SJSA1 (cell line): ENCODE data around the gene RNF145. TPM values are rescaled to one million over a fixed set of nuclear protein-coding genes. Genes with fewer than 3 reads are reported as not detected.

Experiments
- DNase-seq, 2 experiments: peaks; one replicate each; pipeline ENCODE4 v3.0.0-alpha.2; 2015 to 2020; ENCODE audit warnings: low spot score in 2 of 2, low read depth in 1 of 2
- H3K27ac ChIP-seq: fragments of 250-450 bp; sonication (Bioruptor Pico); 2 replicates; pipeline ENCODE4 v1.5.1; 2020; ENCODE audit warnings: mild to moderate bottlenecking, moderate library complexity
- H3K27me3 ChIP-seq: fragments of 250-450 bp; sonication (Bioruptor Pico); replicated peaks from 2 replicates; pipeline ENCODE4 v1.5.1; 2020; ENCODE audit warnings: mild to moderate bottlenecking, moderate library complexity
- H3K36me3 ChIP-seq: fragments of 250-450 bp; sonication (Bioruptor Pico); 2 replicates; pipeline ENCODE4 v1.5.1; 2020; ENCODE audit warnings: mild to moderate bottlenecking
- H3K4me1 ChIP-seq: fragments of 250-450 bp; sonication (Bioruptor Pico); replicated peaks from 2 replicates; pipeline ENCODE4 v1.6.1; 2021; ENCODE audit warnings: mild to moderate bottlenecking
- H3K4me3 ChIP-seq: fragments of 250-450 bp; sonication (Bioruptor Pico); 2 replicates; pipeline ENCODE4 v1.5.1; 2020; ENCODE audit warnings: mild to moderate bottlenecking
- H3K9me3 ChIP-seq: fragments of 250-450 bp; sonication (Bioruptor Pico); replicated peaks from 2 replicates; pipeline ENCODE4 v1.5.1; 2020; ENCODE audit warnings: mild to moderate bottlenecking
- total RNA-seq: library from RNA; depleted of rRNA; stranded (reverse); fragments of >200 nt; shearing (Covaris generic); gene quantifications from 2 replicates; pipeline ENCODE4 v1.2.3, GENCODE V29; 2014

Gene RNF145
- total RNA-seq, 1 experiment from 2014 or later = 141 TPM

DNA sequence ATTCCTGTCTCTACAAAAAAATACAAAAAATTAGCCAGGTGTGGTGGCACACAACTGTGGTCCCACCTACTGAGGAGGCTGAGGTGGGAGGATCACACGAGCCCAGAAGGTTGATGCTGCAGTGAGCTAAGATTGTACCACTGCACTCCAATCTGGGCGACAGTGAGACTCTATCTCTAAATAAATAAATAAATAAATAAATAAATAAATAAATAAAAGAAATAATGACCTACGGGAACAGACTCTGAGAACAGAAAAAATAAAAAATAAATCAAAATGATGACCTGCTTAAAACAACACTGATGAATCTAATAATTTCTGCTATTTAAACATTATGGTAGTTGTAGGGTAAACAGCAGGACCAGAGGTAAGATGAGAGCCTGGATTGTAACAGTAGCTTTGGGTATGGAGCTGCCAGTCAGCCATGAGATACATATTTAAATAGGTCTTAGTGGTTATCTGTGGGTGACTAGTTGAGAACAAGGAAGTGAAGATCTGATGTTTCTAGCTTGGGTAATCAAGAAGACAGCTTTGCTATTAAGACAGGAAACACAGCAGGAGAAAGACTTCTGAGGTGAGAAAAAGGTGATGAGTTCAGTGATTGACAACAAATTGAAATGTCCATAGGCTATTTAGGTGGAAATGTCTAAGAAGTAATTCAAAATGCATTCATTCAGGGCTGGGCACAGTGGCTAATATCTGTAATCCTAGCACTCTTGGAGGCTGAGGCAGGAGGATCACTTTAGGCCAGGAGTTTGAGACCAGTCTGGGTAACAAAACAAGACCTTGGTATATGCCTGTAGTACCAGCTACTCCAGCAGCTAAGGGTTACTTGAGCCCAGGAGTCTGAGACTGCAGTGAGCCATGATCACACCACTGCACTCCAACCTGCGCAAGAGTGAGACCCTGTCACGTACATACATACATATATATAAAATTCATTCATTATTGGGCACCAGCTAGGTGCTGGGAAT lies 11.0 kb downstream of the RNF145 start:
- Histone ChIP-seq H3K27ac (no peak overlapping the region), H3K9me3 (no peaks in the 10 kb centered on the region), H3K4me3 (no peak overlapping the region), H3K36me3 (peaks cover 91% of the 10 kb centered on the region), H3K27me3 (no peaks in the 10 kb centered on the region), H3K4me1 (peaks cover 11% of the 10 kb centered on the region)
- DNase-seq = no peak

DNA sequence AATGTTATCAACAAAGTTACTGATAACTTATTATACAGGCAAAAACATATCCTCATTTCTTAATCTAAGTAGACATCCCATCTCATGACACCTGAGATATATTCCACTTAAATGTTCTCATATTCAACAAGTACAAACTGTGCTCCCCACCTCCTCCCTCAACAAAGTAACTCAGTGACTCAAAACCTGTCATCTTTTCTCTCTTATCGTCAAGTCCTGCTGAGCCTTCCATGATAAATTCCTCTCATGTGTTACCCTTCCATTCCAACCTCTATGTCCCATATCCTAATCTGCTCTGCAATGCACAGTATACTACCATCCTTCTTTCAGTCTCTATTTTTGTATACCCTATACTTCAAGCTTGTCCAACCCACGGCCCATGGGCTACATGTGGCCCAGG lies 13.6 kb downstream of the RNF145 start:
- H3K4me1 ChIP-seq = peaks cover 11% of the 10 kb centered on the region

DNA sequence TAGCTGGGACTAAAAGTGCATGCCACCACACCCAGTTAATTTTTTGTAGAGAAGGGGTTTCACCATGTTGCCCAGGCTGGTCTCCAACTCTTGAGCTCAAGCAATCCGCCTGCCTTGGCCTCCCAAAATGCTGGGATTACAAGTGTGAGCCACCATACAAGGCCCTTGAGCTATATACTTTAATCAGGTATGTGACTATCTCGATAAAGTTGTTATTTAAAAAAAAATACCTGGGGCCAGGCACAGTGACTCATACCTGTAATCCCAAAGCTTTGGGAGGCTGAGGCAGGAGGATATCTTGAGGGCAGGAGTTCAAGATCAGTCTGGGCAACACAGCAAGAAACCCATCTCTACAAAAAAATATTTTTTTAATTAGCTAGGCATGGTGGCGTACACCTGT lies 19.2 kb downstream of the RNF145 start:
- Histone ChIP-seq H3K27me3 (no peaks in the 10 kb centered on the region), H3K4me1 (peaks cover 40% of the 10 kb centered on the region), H3K4me3 (no peak overlapping the region), H3K36me3 (peaks cover 88% of the 10 kb centered on the region), H3K27ac (no peak overlapping the region), H3K9me3 (no peaks in the 10 kb centered on the region)
- no peak for DNase-seq

More for the DNA sequence above, 13.6 kb downstream of the RNF145 start:
- Histone ChIP-seq H3K9me3 (no peaks in the 10 kb centered on the region), H3K4me3 (no peak overlapping the region), H3K36me3 (peaks cover 94% of the 10 kb centered on the region), H3K27ac (no peak overlapping the region), H3K27me3 (no peaks in the 10 kb centered on the region)
- DNase-seq = no peak

DNA sequence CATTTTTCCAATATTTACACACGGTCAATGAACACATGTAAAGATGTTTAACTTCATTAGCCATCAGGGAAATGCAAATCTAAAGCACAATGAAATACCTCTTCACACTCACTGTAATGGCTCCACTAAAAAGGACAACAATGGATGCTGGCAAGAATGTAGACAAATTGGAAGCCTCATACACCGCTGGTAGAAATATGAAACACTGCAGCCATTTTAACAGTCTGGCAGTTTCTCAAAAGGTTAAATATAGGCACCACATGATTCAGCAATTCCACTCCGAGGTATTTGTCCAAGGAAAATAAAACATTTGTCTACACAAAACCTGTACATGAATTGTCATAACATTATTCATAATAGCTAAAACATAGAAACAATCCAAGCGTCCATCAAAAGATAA lies 20.0 kb downstream of the RNF145 start:
- Histone ChIP-seq H3K27ac (peak overlapping the region; percentile 13), H3K4me1 (peaks cover 47% of the 10 kb centered on the region), H3K36me3 (peaks cover 79% of the 10 kb centered on the region), H3K4me3 (no peak overlapping the region), H3K9me3 (no peaks in the 10 kb centered on the region), H3K27me3 (no peaks in the 10 kb centered on the region)
- no peak for DNase-seq

DNA sequence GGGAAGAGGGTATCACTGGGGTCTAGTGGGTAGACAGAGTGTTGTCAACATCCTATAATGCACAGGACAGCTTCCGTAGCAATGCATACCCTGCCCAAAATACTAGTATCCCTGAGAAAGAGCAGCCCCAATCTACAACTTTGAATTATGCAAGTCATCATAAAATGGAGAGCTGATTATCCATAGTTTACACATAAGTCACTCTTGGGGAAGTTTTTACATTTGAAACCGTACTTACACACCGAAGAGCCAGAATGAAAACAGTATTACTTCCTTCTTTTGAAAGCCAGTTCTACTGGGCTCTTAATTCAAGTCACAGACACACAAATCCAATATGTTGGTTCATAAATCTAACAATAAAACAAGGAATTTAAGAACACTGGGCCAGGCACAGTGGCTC lies 21.6 kb downstream of the RNF145 start:
- no peaks in the 10 kb centered on the region for H3K9me3 ChIP-seq
- DNase-seq = no peak
- H3K4me3 ChIP-seq = no peak overlapping the region
- peaks cover 72% of the 10 kb centered on the region for H3K36me3 ChIP-seq
- no peak overlapping the region; the same call in 1 of the 2 replicates for H3K27ac ChIP-seq
- H3K27me3 ChIP-seq = no peaks in the 10 kb centered on the region
- H3K4me1 ChIP-seq = peaks cover 63% of the 10 kb centered on the region

DNA sequence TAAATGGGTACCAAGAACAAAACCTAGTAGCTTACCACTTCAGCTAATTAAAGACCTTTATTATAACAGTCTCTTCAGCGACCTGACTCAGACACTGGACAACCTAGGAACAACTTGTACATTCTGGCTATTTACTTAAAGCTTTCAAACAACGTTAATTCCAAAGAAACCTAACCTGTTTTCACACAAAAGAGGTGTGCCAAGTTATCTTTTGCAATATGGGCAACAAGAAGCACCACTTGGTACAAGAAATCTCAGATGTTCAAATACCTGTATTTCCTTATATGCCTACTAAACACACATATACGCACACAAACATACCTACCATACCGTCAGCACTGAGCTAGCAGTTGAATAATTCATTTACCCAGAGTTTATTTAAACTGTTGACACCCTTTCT lies 23.0 kb downstream of the RNF145 start:
- Histone ChIP-seq H3K36me3 (peaks cover 61% of the 10 kb centered on the region), H3K27ac (peak overlapping the region; percentile 98), H3K4me1 (peaks cover 77% of the 10 kb centered on the region), H3K27me3 (no peaks in the 10 kb centered on the region), H3K9me3 (no peaks in the 10 kb centered on the region), H3K4me3 (no peak overlapping the region)
- DNase-seq = no peak

DNA sequence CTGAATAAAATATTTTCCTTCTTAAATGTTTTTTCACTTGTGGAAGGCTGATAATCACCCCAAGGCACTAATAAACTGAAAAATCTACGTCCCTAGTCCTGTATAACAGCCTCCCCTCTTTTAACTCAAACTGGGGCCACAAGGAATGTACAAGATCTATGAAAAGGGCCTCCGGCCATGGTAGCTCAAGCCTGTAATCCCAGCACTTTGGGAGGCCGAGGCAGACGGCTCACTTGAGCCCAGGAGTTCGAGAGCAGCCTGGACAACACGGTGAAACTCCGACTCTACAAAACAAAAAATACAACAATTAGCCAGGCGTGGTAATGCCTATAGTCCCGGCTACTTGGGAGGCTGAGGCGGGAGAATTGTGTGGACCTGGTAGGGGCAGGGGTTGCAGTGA lies 23.6 kb downstream of the RNF145 start:
- DNase-seq = peak in 1 of 2 experiments; percentile 42
- Histone ChIP-seq H3K27ac (peak overlapping the region; percentile 98), H3K4me3 (no peak overlapping the region), H3K9me3 (no peaks in the 10 kb centered on the region), H3K27me3 (no peaks in the 10 kb centered on the region), H3K36me3 (peaks cover 59% of the 10 kb centered on the region), H3K4me1 (peaks cover 82% of the 10 kb centered on the region)

DNA sequence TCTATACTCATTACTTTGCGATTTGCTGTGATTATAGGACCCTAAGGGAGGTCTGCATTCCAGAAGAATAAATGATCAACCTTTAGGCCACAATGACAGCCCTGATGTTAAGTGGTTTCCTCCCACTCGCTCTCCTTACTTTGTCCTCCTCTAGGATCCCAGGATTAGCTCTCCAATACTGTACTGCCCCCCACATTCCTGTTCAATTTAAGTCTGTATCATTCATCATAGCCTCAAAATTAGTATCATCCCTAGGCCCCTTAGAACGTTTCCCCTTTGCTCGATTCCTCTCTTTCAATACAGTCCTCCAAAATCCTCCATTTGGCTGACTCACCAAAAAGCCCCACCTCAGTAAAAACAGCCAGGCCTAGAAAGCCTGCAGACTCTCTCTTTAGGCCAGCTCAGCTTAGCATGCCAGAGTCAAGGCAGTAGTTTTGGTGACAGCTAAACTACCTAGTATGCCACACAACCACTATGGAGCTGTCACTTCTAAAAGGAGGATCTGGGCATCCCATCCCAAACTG lies 24.4 kb downstream of the RNF145 start:
- DNase-seq = peak; percentile 90 to 97
- Histone ChIP-seq H3K4me3 (no peak overlapping the region), H3K9me3 (no peaks in the 10 kb centered on the region), H3K4me1 (peaks cover 89% of the 10 kb centered on the region), H3K27me3 (no peaks in the 10 kb centered on the region), H3K36me3 (peaks cover 59% of the 10 kb centered on the region), H3K27ac (peak overlapping the region; percentile 98)

DNA sequence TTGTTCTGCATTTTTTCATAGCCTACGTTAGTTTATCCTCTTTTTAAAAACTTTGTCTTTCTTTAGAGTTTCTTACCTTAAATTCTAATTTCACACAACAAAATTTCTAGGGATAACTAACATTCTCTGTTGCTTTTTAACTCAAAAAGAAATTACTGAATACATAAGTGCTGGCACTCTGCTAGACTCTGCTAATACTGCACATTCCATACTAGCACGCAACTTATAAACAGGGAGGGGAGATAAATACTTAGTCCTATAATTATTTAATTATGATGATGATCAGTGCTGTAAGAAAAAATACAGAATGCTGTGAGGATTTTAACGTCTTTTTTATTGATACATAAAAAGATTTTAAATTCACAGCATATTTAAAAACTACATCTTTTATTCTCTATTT lies 25.1 kb downstream of the RNF145 start:
- Histone ChIP-seq H3K4me3 (no peak overlapping the region), H3K27ac (peak overlapping the region; percentile 98), H3K27me3 (no peaks in the 10 kb centered on the region), H3K36me3 (peaks cover 57% of the 10 kb centered on the region), H3K4me1 (peaks cover 89% of the 10 kb centered on the region), H3K9me3 (no peaks in the 10 kb centered on the region)
- DNase-seq = peak in 1 of 2 experiments; percentile 79

DNA sequence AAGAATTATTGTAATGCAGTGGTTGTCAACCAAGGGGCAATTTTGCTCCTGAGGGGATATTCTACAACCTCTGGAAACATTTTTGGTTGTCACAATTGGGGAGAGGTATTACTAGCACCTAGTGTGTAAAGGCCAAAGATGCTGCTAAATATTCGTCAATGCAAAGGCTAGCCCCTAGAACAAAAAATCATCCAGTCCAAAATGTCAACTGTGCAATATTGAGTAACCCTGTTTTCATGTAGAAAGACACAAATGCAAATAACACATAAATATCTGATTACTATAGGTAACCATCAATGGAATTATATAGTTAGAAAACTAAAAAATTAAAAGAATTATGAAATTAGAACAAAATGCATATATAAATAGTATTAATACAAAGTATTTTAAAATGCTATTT lies 26.1 kb downstream of the RNF145 start:
- no peaks in the 10 kb centered on the region for H3K9me3 ChIP-seq
- H3K27ac ChIP-seq = peak overlapping the region; percentile 98
- H3K27me3 ChIP-seq = no peaks in the 10 kb centered on the region
- H3K4me1 ChIP-seq = peaks cover 95% of the 10 kb centered on the region
- no peak overlapping the region for H3K4me3 ChIP-seq
- H3K36me3 ChIP-seq = peaks cover 52% of the 10 kb centered on the region
- no peak for DNase-seq

DNA sequence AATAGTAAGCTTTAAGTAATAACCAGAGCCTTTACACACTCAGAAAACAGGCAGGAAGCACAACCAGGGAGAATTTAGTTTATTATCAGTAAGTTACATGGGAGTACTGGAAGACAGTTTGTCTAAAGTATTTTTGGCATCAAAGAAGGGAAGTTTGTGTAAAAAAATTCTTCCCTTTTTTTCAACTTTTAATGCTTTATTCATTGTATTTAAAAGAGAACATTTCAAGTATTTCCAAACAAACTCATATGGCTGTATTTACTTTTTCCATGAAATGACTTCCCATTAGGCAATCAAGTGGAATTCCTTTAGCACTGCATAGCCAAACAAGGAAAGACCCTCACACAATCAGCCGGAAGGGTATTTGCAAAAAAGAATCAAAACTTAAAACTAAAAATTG lies 26.7 kb downstream of the RNF145 start:
- Histone ChIP-seq H3K36me3 (peaks cover 54% of the 10 kb centered on the region), H3K9me3 (no peaks in the 10 kb centered on the region), H3K27ac (peak overlapping the region; percentile 98), H3K4me3 (no peak overlapping the region), H3K27me3 (no peaks in the 10 kb centered on the region), H3K4me1 (peaks cover 93% of the 10 kb centered on the region)
- peak in 1 of 2 experiments; percentile 93 for DNase-seq

DNA sequence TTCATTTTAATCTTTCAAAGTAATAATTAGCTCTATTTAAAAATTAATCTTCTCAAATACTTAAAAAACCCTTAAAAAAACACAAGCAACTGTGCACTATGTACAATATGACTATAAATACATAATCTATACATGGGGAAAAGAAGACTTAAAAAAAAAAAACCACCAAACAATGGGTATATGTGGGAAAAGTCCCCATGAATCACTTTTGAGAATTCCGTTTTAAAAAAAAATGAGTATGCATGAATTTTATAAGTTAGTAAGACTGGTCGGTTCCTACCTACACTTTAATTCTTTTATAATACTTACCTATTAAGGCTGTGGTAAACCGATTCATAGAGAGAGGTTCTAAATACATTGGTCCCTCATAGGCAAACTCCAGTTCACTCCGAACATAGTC lies 27.7 kb downstream of the RNF145 start:
- H3K27me3 ChIP-seq = no peaks in the 10 kb centered on the region
- H3K4me3 ChIP-seq = no peak overlapping the region
- no peak for DNase-seq
- peak overlapping the region; percentile 98 for H3K27ac ChIP-seq
- no peaks in the 10 kb centered on the region for H3K9me3 ChIP-seq
- peaks cover 56% of the 10 kb centered on the region for H3K36me3 ChIP-seq
- peaks cover 82% of the 10 kb centered on the region for H3K4me1 ChIP-seq

DNA sequence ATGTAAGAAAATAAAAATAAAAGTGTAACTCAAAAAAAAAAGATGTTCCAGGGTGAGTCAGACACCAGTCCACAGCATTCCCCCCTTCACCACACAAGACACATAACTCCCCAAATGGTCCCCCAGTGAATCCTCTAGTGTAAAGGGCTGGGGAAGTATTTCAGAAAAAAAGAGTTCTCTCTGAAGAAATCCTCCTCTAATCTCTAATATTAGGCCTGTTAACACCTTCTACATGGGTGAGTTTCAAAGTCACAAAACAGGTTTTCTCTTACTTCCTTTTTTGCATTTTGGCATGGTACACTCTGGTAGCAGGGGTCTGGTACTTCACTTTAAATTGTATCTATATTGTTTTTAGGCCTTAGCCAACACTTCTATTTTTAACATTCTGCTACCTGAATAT lies 28.2 kb downstream of the RNF145 start:
- peaks cover 77% of the 10 kb centered on the region for H3K4me1 ChIP-seq
- peak in 1 of 2 experiments; percentile 37 for DNase-seq
- no peaks in the 10 kb centered on the region for H3K9me3 ChIP-seq

More for the DNA sequence above, 28.2 kb downstream of the RNF145 start:
- H3K4me3 ChIP-seq = no peak overlapping the region
- H3K36me3 ChIP-seq = peaks cover 56% of the 10 kb centered on the region
- H3K27me3 ChIP-seq = no peaks in the 10 kb centered on the region
- H3K27ac ChIP-seq = peak overlapping the region; percentile 98
